Mesendoderm (in vitro differentiated cells): ENCODE measurements around the gene MRPL58.
A peak's percentile ranks its signal among the peaks of the same experiment; 100 is the strongest.
"Not testable (repeated sequence)": the region's sequence is repeated elsewhere in the genome, so short reads cannot be mapped to it uniquely, and the experiment has no call there.

Experiments
- DNase-seq: peaks from one replicate; pipeline ENCODE4 v3.0.0; 2013
- H2AK5ac ChIP-seq: 2 replicates; pipeline ENCODE4 v1.6.1; 2013; ENCODE audit warnings: low read length, inconsistent platforms
- H2BK120ac ChIP-seq: 2 replicates; pipeline ENCODE4 v1.6.1; 2013; ENCODE audit warnings: low read depth, mild to moderate bottlenecking, low read length, moderate library complexity, mixed read lengths
- H2BK15ac ChIP-seq: replicated peaks from 2 replicates; pipeline ENCODE4 v1.6.1; 2013; ENCODE audit warnings: low read depth, mild to moderate bottlenecking, moderate library complexity
- H2BK5ac ChIP-seq: 2 replicates; pipeline ENCODE4 v1.6.1; 2013; ENCODE audit warnings: low read length, inconsistent platforms
- H3K18ac ChIP-seq: 2 replicates; pipeline ENCODE4 v1.6.1; 2013; ENCODE audit warnings: mild to moderate bottlenecking, low read length, mixed read lengths
- H3K23ac ChIP-seq: one replicate; pipeline ENCODE4 v1.6.1; 2013; ENCODE audit warnings: low read length
- H3K27ac ChIP-seq: 2 replicates; pipeline ENCODE4 v1.5.1; 2013; ENCODE audit warnings: low read depth, mild to moderate bottlenecking, inconsistent platforms, low read length, moderate library complexity
- H3K27me3 ChIP-seq: 2 replicates; pipeline ENCODE4 v1.6.1; 2013; ENCODE audit warnings: low read length, control low read depth, mild to moderate bottlenecking, inconsistent platforms; ENCODE audit not compliant: insufficient read depth, poor library complexity
- H3K36me3 ChIP-seq: 2 replicates; pipeline ENCODE4 v1.6.1; 2013; ENCODE audit warnings: low read length, inconsistent platforms; ENCODE audit not compliant: control insufficient read depth, insufficient read depth
- H3K4ac ChIP-seq: one replicate; pipeline ENCODE4 v1.6.1; 2013; ENCODE audit warnings: low read depth, mild to moderate bottlenecking, low read length, moderate library complexity
- H3K4me1 ChIP-seq: 2 replicates; pipeline ENCODE4 v1.6.1; 2013; ENCODE audit warnings: low read depth, low read length, inconsistent platforms; ENCODE audit not compliant: control insufficient read depth
- H3K4me2 ChIP-seq: 2 replicates; pipeline ENCODE4 v1.6.1; 2013; ENCODE audit warnings: low read length
- H3K4me3 ChIP-seq: 2 replicates; pipeline ENCODE4 v1.5.1; 2013; ENCODE audit warnings: mild to moderate bottlenecking, low read length
- H3K56ac ChIP-seq: one replicate; pipeline ENCODE4 v1.6.1; 2013; ENCODE audit warnings: low read length
- H3K79me1 ChIP-seq: 2 replicates; pipeline ENCODE4 v1.6.1; 2013; ENCODE audit warnings: low read length, inconsistent platforms
- H3K79me2 ChIP-seq: 2 replicates; pipeline ENCODE4 v1.6.1; 2013; ENCODE audit warnings: mild to moderate bottlenecking, low read length; ENCODE audit not compliant: control insufficient read depth, insufficient read depth
- H3K9ac ChIP-seq: 2 replicates; pipeline ENCODE4 v1.6.1; 2013; ENCODE audit warnings: low read length, inconsistent platforms
- H4K5ac ChIP-seq: one replicate; pipeline ENCODE4 v1.6.1; 2013; ENCODE audit warnings: low read length
- H4K8ac ChIP-seq: one replicate; pipeline ENCODE4 v1.6.1; 2013; ENCODE audit warnings: low read depth, mild to moderate bottlenecking, control low read depth, low read length, moderate library complexity
- WGBS: extraction: QIAGEN DNeasy Blood & Tissue Kit; methylation state at CpG from one replicate; pipeline ENCODE4 v1.1.7; 2013; ENCODE audit warnings: low lambda C conversion rate, missing lambda C conversion rate; ENCODE audit not compliant: insufficient coverage; ENCODE audit errors: extremely low coverage; 5-methylcytosine and 5-hydroxymethylcytosine counted together

Gene MRPL58

DNA sequence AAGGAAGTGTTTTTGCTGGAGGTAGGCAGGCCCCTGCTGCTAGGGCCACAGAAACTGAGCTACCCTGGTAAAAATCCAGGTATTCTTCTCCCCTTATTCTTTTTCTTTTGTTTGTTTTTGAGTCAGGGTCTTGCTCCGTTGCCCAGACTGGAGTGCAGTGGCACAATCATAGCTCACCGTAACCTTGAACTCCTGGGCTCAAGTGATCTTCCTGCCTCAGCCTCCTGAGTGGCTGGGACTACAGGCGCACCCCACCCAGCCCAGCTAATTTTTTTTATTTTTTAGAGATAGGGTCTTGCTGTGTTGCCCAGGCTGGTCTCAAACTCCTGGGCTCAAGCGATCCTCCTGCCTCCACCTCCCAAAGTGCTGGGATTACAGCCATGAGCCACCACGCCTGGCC lies 43.0 kb upstream of the MRPL58 start:
- not testable (repeated sequence) for H3K27ac ChIP-seq, H3K4me2 ChIP-seq, H3K27me3 ChIP-seq, H3K4me1 ChIP-seq, H3K4me3 ChIP-seq, H2BK120ac ChIP-seq, H3K4ac ChIP-seq, H3K79me2 ChIP-seq, DNase-seq, H3K18ac ChIP-seq, H2BK5ac ChIP-seq, H2BK15ac ChIP-seq, H3K79me1 ChIP-seq, H4K8ac ChIP-seq, H3K23ac ChIP-seq, H3K36me3 ChIP-seq, H3K56ac ChIP-seq, H2AK5ac ChIP-seq, H3K9ac ChIP-seq, H4K5ac ChIP-seq
- no CpG with 5 or more reads among the region's 5 CpGs for WGBS

DNA sequence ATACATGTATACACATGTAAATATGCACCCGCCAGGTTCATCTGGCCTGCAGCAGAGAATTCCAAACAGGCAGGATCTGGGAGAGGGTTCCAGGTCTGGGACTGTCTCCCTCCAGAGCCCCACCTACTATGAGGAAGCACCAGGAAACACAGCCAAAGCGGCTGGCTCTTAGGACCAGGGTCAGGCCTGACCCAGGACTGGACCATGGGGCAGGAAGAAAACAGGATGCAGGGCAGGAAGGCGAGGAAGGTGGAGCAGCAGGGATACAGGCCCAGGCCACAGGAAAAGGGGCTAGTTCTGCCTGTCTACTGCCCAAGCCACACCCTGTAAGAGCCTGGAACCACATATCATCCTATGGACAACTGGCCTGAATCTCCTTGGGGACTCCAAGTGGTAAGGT lies 42.1 kb upstream of the MRPL58 start:
- Histone ChIP-seq H2AK5ac (no peak overlapping the region), H3K18ac (no peak overlapping the region), H3K27me3 (peaks cover 6% of the 10 kb centered on the region), H4K5ac (no peak overlapping the region), H4K8ac (no peak overlapping the region), H3K4me3 (no peak overlapping the region), H3K23ac (no peak overlapping the region), H3K4ac (no peak overlapping the region), H3K36me3 (no peaks in the 10 kb centered on the region), H3K56ac (no peak overlapping the region), H3K4me1 (peaks cover 3% of the 10 kb centered on the region), H3K27ac (no peak overlapping the region), H3K79me2 (no peaks in the 10 kb centered on the region), H2BK5ac (no peak overlapping the region), H2BK120ac (no peak overlapping the region), H3K4me2 (no peak overlapping the region), H3K79me1 (no peaks in the 10 kb centered on the region), H3K9ac (no peak overlapping the region), H2BK15ac (no peak overlapping the region)
- no CpG with 5 or more reads among the region's 3 CpGs for WGBS
- no peak for DNase-seq

DNA sequence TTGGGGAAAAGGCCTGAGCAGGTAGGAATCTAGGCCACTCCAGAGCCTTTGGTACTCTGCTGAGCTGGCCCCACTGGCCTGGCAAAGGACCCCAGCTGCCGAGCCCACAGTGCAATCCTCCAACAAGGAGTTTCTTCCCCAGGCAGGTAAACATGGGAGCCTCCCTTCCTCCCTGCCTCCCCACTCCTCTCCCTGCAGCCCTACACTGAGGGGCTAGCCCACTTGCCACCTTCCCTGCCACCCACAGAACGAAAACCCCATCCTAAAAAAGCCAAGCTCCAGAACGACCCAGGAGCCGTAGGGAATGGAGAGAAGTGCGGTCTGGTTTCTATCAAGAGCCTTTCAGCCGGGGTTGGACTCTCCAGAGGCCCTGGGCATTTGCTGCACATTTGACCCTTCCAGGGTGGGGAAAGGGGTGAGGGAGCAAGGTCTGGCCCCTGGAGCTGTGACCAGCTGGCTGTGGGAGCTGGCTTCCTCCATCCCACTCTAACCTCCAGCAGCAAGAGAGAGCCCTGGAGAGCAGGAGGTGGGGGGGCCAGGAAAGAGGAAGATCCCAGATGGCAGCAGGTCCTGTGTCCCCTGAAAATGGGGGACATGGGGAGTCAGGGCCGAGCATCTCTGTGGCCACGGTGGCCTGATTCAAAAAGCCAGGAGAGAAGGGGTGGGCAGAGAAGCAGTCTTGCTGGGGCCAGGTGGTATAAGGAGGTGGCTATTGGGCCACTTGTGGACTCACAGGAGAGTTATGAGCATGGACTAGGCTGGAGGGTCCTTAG lies 41.2 kb upstream of the MRPL58 start:
- no peak overlapping the region for H2BK120ac ChIP-seq
- H4K5ac ChIP-seq, result no peak overlapping the region
- no CpG with 5 or more reads among the region's 8 CpGs for WGBS
- no peak overlapping the region for H3K4me3 ChIP-seq
- H3K4me2 ChIP-seq, result no peak overlapping the region
- no peaks in the 10 kb centered on the region for H3K36me3 ChIP-seq
- no peak overlapping the region for H4K8ac ChIP-seq
- no peak for DNase-seq
- no peak overlapping the region for H3K4ac ChIP-seq
- H3K18ac ChIP-seq, result no peak overlapping the region
- no peaks in the 10 kb centered on the region for H3K79me2 ChIP-seq
- peaks cover 3% of the 10 kb centered on the region for H3K4me1 ChIP-seq
- H2BK15ac ChIP-seq, result no peak overlapping the region
- no peak overlapping the region for H2AK5ac ChIP-seq
- H3K79me1 ChIP-seq, result no peaks in the 10 kb centered on the region
- no peak overlapping the region for H3K27ac ChIP-seq
- H3K23ac ChIP-seq, result no peak overlapping the region
- H3K9ac ChIP-seq, result no peak overlapping the region
- no peak overlapping the region for H3K56ac ChIP-seq
- peaks cover 6% of the 10 kb centered on the region for H3K27me3 ChIP-seq
- no peak overlapping the region for H2BK5ac ChIP-seq

DNA sequence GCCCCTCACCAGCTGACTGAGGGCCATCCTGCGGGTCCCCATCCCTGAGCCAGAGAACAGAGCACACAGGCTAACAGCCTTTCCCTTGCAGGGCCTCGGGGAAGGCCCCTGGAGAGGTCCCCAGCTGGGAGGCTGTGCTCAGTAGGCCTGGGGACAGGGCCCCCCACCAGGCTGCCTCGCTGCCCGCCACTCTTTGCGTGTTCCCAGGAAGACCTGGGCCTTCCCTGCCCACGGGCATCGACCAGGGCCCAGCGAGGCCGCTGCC lies 40.7 kb upstream of the MRPL58 start:
- peak overlapping the region; percentile 11 for H3K4me2 ChIP-seq
- no peaks in the 10 kb centered on the region for H3K79me2 ChIP-seq
- H3K27ac ChIP-seq, result no peak overlapping the region
- H2BK15ac ChIP-seq, result no peak overlapping the region
- no peak overlapping the region for H2BK120ac ChIP-seq
- peaks cover 6% of the 10 kb centered on the region for H3K27me3 ChIP-seq
- H3K23ac ChIP-seq, result no peak overlapping the region
- no peak for DNase-seq
- no peaks in the 10 kb centered on the region for H3K79me1 ChIP-seq
- WGBS, result no CpG with 5 or more reads among the region's 9 CpGs
- no peak overlapping the region for H2AK5ac ChIP-seq
- H4K5ac ChIP-seq, result no peak overlapping the region
- no peak overlapping the region for H3K4me3 ChIP-seq
- H4K8ac ChIP-seq, result no peak overlapping the region
- H2BK5ac ChIP-seq, result no peak overlapping the region
- H3K4me1 ChIP-seq, result peaks cover 3% of the 10 kb centered on the region
- H3K4ac ChIP-seq, result no peak overlapping the region
- peak overlapping the region; percentile 37 for H3K56ac ChIP-seq
- H3K9ac ChIP-seq, result peak overlapping the region; percentile 26
- no peak overlapping the region for H3K18ac ChIP-seq
- no peaks in the 10 kb centered on the region for H3K36me3 ChIP-seq

DNA sequence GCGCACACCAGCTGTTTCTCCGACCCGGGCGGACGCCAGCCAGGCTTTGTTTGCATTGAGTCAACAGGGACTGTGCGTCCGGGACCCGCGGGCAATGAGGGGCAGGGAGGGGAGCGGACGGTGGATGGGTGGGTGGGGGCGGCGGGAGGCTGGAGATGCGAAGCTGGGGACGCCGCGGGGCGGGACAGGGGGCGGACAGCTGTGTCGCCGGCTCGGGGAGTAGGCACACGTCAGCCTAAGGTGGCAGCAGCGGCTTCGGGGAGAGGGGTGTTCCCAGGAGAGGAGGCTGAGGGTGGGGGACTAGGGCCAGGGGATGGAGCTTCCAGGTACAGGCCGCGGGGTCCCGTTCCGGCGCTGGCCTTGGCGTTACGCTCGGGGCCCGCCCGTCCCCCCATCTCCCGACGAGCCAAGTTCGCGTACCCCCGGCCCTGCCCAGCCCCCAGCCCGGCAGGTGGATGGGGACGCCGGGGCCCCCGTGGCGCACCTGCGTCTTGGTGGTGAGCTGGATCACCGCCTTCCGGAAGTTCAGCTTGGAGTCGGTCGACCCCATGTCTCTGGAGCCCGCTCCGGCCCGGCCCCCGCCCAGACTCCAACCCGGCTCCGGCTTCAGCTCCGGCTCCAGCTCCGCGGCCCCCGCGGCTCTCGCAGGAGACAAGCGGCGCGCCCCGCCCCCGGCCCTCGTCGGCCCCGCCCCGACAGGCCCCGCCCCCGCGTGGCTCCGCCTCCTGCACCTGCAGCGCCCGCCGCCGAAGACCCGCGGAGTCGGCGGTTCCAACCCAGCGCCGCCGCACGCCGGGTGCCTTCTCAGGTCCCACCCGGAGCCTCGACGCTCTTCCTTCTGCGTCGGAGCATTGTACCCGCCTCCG lies 40.1 kb upstream of the MRPL58 start, which contains the start of gene HID1:
HID1 (minus strand) TSS at position 653 of the 866 bp plus-strand sequence; CDS start at position 550, 103 bp downstream.
- H4K5ac ChIP-seq, result no peak within 1 kb of the TSS
- no peak within 1 kb of the TSS for H2BK15ac ChIP-seq
- no peak within 1 kb of the TSS for H4K8ac ChIP-seq
- no peak within 1 kb of the TSS for H2BK120ac ChIP-seq
- H3K9ac ChIP-seq, result peak within 1 kb of the TSS; percentile 36
- peaks cover 3% of the 10 kb centered on the region for H3K4me1 ChIP-seq
- H3K4ac ChIP-seq, result no peak within 1 kb of the TSS
- no peak within 1 kb of the TSS for H2BK5ac ChIP-seq
- WGBS, result no CpG with 5 or more reads among the region's 95 CpGs
- no peak within 1 kb of the TSS for H3K27ac ChIP-seq
- H3K27me3 ChIP-seq, result peaks cover 6% of the 10 kb centered on the region
- peak within 1 kb of the TSS; percentile 60 for H3K56ac ChIP-seq
- no peak within 1 kb of the TSS for H3K4me3 ChIP-seq
- no peak within 1 kb of the TSS for H3K18ac ChIP-seq
- H3K23ac ChIP-seq, result no peak within 1 kb of the TSS
- H2AK5ac ChIP-seq, result no peak within 1 kb of the TSS
- H3K36me3 ChIP-seq, result no peaks in the 10 kb centered on the region
- H3K79me2 ChIP-seq, result no peaks in the 10 kb centered on the region
- H3K4me2 ChIP-seq, result peak within 1 kb of the TSS; percentile 44
- no peaks in the 10 kb centered on the region for H3K79me1 ChIP-seq
- DNase-seq, result peak; percentile 74
